ENCODE measurements around the gene COG5. TPM values are rescaled to one million over a fixed set of nuclear protein-coding genes. Genes with fewer than 3 reads are reported as not detected.

Gene COG5
- total and polyA plus RNA-seq, 4 donors = 4.1 to 27.1 (median 8.4) TPM

- H3K4me3 ChIP-seq (ENCODE audit: low read depth in 1 of 3, low read length in 3 of 3) = no peak overlapping the region
- TF ChIP-seq SP1 (IDR thresholded peaks at IDR 0.05) (no peak), TAF1 (conservative IDR thresholded peaks at IDR 0.05) (no peak), RXRA (IDR thresholded peaks at IDR 0.05) (no peak), RAD21 (IDR thresholded peaks at IDR 0.05) (no peak), NR2F2 (IDR thresholded peaks at IDR 0.05) (no peak), GABPA (IDR thresholded peaks at IDR 0.05 in 1 of 2, conservative IDR thresholded peaks at IDR 0.05 in 1 of 2) (no peak)
- TF ChIP-seq, protein P1, sequence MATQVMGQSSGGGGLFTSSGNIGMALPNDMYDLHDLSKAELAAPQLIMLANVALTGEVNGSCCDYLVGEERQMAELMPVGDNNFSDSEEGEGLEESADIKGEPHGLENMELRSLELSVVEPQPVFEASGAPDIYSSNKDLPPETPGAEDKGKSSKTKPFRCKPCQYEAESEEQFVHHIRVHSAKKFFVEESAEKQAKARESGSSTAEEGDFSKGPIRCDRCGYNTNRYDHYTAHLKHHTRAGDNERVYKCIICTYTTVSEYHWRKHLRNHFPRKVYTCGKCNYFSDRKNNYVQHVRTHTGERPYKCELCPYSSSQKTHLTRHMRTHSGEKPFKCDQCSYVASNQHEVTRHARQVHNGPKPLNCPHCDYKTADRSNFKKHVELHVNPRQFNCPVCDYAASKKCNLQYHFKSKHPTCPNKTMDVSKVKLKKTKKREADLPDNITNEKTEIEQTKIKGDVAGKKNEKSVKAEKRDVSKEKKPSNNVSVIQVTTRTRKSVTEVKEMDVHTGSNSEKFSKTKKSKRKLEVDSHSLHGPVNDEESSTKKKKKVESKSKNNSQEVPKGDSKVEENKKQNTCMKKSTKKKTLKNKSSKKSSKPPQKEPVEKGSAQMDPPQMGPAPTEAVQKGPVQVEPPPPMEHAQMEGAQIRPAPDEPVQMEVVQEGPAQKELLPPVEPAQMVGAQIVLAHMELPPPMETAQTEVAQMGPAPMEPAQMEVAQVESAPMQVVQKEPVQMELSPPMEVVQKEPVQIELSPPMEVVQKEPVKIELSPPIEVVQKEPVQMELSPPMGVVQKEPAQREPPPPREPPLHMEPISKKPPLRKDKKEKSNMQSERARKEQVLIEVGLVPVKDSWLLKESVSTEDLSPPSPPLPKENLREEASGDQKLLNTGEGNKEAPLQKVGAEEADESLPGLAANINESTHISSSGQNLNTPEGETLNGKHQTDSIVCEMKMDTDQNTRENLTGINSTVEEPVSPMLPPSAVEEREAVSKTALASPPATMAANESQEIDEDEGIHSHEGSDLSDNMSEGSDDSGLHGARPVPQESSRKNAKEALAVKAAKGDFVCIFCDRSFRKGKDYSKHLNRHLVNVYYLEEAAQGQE (IDR thresholded peaks at IDR 0.05) = no peak
- no peak overlapping the region for H3K27ac ChIP-seq (ENCODE audit: low read depth in 1 of 2, low read length in 2 of 2)
- no peaks in the 10 kb centered on the region for H3K27me3 ChIP-seq (ENCODE audit: control insufficient read depth in 4 of 4, insufficient read depth in 4 of 4, low read length in 3 of 4)
- 88% methylated on average over 1 of the region's 1 CpG for WGBS
- H3K9me3 ChIP-seq (ENCODE audit: control insufficient read depth in 4 of 4, low read length in 3 of 4) = no peaks in the 10 kb centered on the region
- no peak overlapping the region for H3K9ac ChIP-seq (ENCODE audit: low read depth in 1 of 2, low read length in 2 of 2)
- H3K4me1 ChIP-seq (ENCODE audit: control insufficient read depth in 4 of 4, insufficient read depth in 4 of 4, low read length in 3 of 4) = no peaks in the 10 kb centered on the region
- H3K36me3 ChIP-seq (ENCODE audit: control insufficient read depth in 4 of 4, insufficient read depth in 3 of 4, low read depth in 1 of 4, low read length in 3 of 4) = peaks cover 1 to 9% (median 6%) of the 10 kb centered on the region in 4 donors
- DNase-seq (ENCODE audit: low spot score) = no peak
Observed at GRCh38 chr7:107593025-107593410, 29.3 kb upstream of the COG5 start.

GRCh38 chr7:107592361-107593024, 28.8 kb upstream of the COG5 start:
- Histone ChIP-seq H3K9me3 (ENCODE audit: control insufficient read depth in 4 of 4, low read length in 3 of 4) (no peaks in the 10 kb centered on the region), H3K4me3 (ENCODE audit: low read depth in 1 of 3, low read length in 3 of 3) (no peak overlapping the region), H3K27me3 (ENCODE audit: control insufficient read depth in 4 of 4, insufficient read depth in 4 of 4, low read length in 3 of 4) (no peaks in the 10 kb centered on the region), H3K27ac (ENCODE audit: low read depth in 1 of 2, low read length in 2 of 2) (no peak overlapping the region), H3K4me1 (ENCODE audit: control insufficient read depth in 4 of 4, insufficient read depth in 4 of 4, low read length in 3 of 4) (no peaks in the 10 kb centered on the region), H3K36me3 (ENCODE audit: control insufficient read depth in 4 of 4, insufficient read depth in 3 of 4, low read depth in 1 of 4, low read length in 3 of 4) (peaks cover 1 to 9% (median 6%) of the 10 kb centered on the region in 4 donors), H3K9ac (ENCODE audit: low read depth in 1 of 2, low read length in 2 of 2) (no peak overlapping the region)
- no peak for DNase-seq (ENCODE audit: low spot score)
- TF ChIP-seq HNF4G (IDR thresholded peaks at IDR 0.05) (no peak), SP1 (IDR thresholded peaks at IDR 0.05) (no peak), TAF1 (conservative IDR thresholded peaks at IDR 0.05) (no peak), FOXA1 (IDR thresholded peaks at IDR 0.05) (no peak), ZBTB33 (IDR thresholded peaks at IDR 0.05) (no peak)
- TF ChIP-seq, protein P1 (IDR thresholded peaks at IDR 0.05) = no peak
- TF ChIP-seq, protein P2, sequence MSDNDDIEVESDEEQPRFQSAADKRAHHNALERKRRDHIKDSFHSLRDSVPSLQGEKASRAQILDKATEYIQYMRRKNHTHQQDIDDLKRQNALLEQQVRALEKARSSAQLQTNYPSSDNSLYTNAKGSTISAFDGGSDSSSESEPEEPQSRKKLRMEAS (IDR thresholded peaks at IDR 0.05) = no peak
- 97% methylated on average over 5 of the region's 5 CpGs for WGBS
